ENCODE results near the gene PRIM2.

PRIM2 gene

GRCh38 chr6:57294862-57295445 is 22.5 kb upstream of the PRIM2 start:
- no peaks in the 10 kb centered on the region for H4K20me1 ChIP-seq (ENCODE audit: insufficient read depth, low read length, poor library complexity, severe bottlenecking)
- H3K79me2 ChIP-seq (ENCODE audit: insufficient read depth, low read length) = no peaks in the 10 kb centered on the region
- H3K4me3 ChIP-seq (ENCODE audit: low read length, poor library complexity, severe bottlenecking) = no peak overlapping the region
- H3K27me3 ChIP-seq (ENCODE audit: insufficient read depth, low read length, poor library complexity, severe bottlenecking) = no peaks in the 10 kb centered on the region
- H3K9ac ChIP-seq (ENCODE audit: low read depth, low read length, poor library complexity, severe bottlenecking) = no peak overlapping the region
- TF ChIP-seq EZH2phosphoT487 (IDR thresholded peaks at IDR 0.05; ENCODE audit: borderline replicate concordance) (no peak), CTCF (conservative IDR thresholded peaks at IDR 0.05; ENCODE audit: low read length) (no peak)
- H3F3A ChIP-seq (ENCODE audit: low read depth) = no peaks in the 10 kb centered on the region
- H3K9me3 ChIP-seq (ENCODE audit: insufficient read depth, low read depth, low read length) = no peaks in the 10 kb centered on the region
- no peaks in the 10 kb centered on the region for H3K4me1 ChIP-seq (ENCODE audit: insufficient read depth, low read length, poor library complexity, severe bottlenecking)
- H3K36me3 ChIP-seq (ENCODE audit: insufficient read depth, low read length) = no peaks in the 10 kb centered on the region
- H3K4me2 ChIP-seq (ENCODE audit: low read depth, low read length, poor library complexity, severe bottlenecking) = no peak overlapping the region
- no peak overlapping the region for H2AFZ ChIP-seq (ENCODE audit: low read length)
- H3K9me2 ChIP-seq (replicated peaks; ENCODE audit: low read depth, low read length) = no peaks in the 10 kb centered on the region

- no peaks in the 10 kb centered on the region for H3K9me2 ChIP-seq (replicated peaks; ENCODE audit: low read depth, low read length)
- TF ChIP-seq CTCF (conservative IDR thresholded peaks at IDR 0.05; ENCODE audit: low read length) (no peak), EZH2phosphoT487 (IDR thresholded peaks at IDR 0.05; ENCODE audit: borderline replicate concordance) (no peak)
- no peaks in the 10 kb centered on the region for H3K27me3 ChIP-seq (ENCODE audit: insufficient read depth, low read length, poor library complexity, severe bottlenecking)
- H2AFZ ChIP-seq (ENCODE audit: low read length) = no peak overlapping the region
- no peak overlapping the region for H3K4me3 ChIP-seq (ENCODE audit: low read length, poor library complexity, severe bottlenecking)
- no peaks in the 10 kb centered on the region for H3F3A ChIP-seq (ENCODE audit: low read depth)
- H4K20me1 ChIP-seq (ENCODE audit: insufficient read depth, low read length, poor library complexity, severe bottlenecking) = no peaks in the 10 kb centered on the region
- no peaks in the 10 kb centered on the region for H3K4me1 ChIP-seq (ENCODE audit: insufficient read depth, low read length, poor library complexity, severe bottlenecking)
- H3K9me3 ChIP-seq (ENCODE audit: insufficient read depth, low read depth, low read length) = no peaks in the 10 kb centered on the region
- H3K9ac ChIP-seq (ENCODE audit: low read depth, low read length, poor library complexity, severe bottlenecking) = no peak overlapping the region
- H3K36me3 ChIP-seq (ENCODE audit: insufficient read depth, low read length) = no peaks in the 10 kb centered on the region
- H3K79me2 ChIP-seq (ENCODE audit: insufficient read depth, low read length) = no peaks in the 10 kb centered on the region
- no peak overlapping the region for H3K4me2 ChIP-seq (ENCODE audit: low read depth, low read length, poor library complexity, severe bottlenecking)
These were observed 19.9 kb upstream of the PRIM2 start for GRCh38 chr6:57297505-57297904.

GRCh38 chr6:57298741-57299140 is 18.7 kb upstream of the PRIM2 start:
- Histone ChIP-seq H3K9me3 (ENCODE audit: insufficient read depth, low read depth, low read length) (no peaks in the 10 kb centered on the region), H3K4me2 (ENCODE audit: low read depth, low read length, poor library complexity, severe bottlenecking) (no peak overlapping the region), H3K4me3 (ENCODE audit: low read length, poor library complexity, severe bottlenecking) (no peak overlapping the region), H3K9me2 (replicated peaks; ENCODE audit: low read depth, low read length) (no peaks in the 10 kb centered on the region), H4K20me1 (ENCODE audit: insufficient read depth, low read length, poor library complexity, severe bottlenecking) (no peaks in the 10 kb centered on the region), H3K79me2 (ENCODE audit: insufficient read depth, low read length) (no peaks in the 10 kb centered on the region), H3K36me3 (ENCODE audit: insufficient read depth, low read length) (no peaks in the 10 kb centered on the region), H3K9ac (ENCODE audit: low read depth, low read length, poor library complexity, severe bottlenecking) (no peak overlapping the region), H3K27me3 (ENCODE audit: insufficient read depth, low read length, poor library complexity, severe bottlenecking) (no peaks in the 10 kb centered on the region), H3F3A (ENCODE audit: low read depth) (no peaks in the 10 kb centered on the region), H2AFZ (ENCODE audit: low read length) (no peak overlapping the region), H3K4me1 (ENCODE audit: insufficient read depth, low read length, poor library complexity, severe bottlenecking) (no peaks in the 10 kb centered on the region)
- TF ChIP-seq EZH2phosphoT487 (IDR thresholded peaks at IDR 0.05; ENCODE audit: borderline replicate concordance) = no peak

- no peaks in the 10 kb centered on the region for H3K9me3 ChIP-seq (ENCODE audit: insufficient read depth, low read depth, low read length)
- H3K79me2 ChIP-seq (ENCODE audit: insufficient read depth, low read length) = no peaks in the 10 kb centered on the region
- no peaks in the 10 kb centered on the region for H4K20me1 ChIP-seq (ENCODE audit: insufficient read depth, low read length, poor library complexity, severe bottlenecking)
- H3F3A ChIP-seq (ENCODE audit: low read depth) = no peaks in the 10 kb centered on the region
- no peaks in the 10 kb centered on the region for H3K27me3 ChIP-seq (ENCODE audit: insufficient read depth, low read length, poor library complexity, severe bottlenecking)
- H3K9me2 ChIP-seq (replicated peaks; ENCODE audit: low read depth, low read length) = no peaks in the 10 kb centered on the region
- no peak overlapping the region for H3K4me2 ChIP-seq (ENCODE audit: low read depth, low read length, poor library complexity, severe bottlenecking)
- no peaks in the 10 kb centered on the region for H3K36me3 ChIP-seq (ENCODE audit: insufficient read depth, low read length)
- no peak overlapping the region for H2AFZ ChIP-seq (ENCODE audit: low read length)
- H3K4me1 ChIP-seq (ENCODE audit: insufficient read depth, low read length, poor library complexity, severe bottlenecking) = no peaks in the 10 kb centered on the region
- TF ChIP-seq CTCF (conservative IDR thresholded peaks at IDR 0.05; ENCODE audit: low read length) = no peak
- TF ChIP-seq EZH2phosphoT487 (IDR thresholded peaks at IDR 0.05; ENCODE audit: borderline replicate concordance) = no peak
- no peak overlapping the region for H3K4me3 ChIP-seq (ENCODE audit: low read length, poor library complexity, severe bottlenecking)
- H3K9ac ChIP-seq (ENCODE audit: low read depth, low read length, poor library complexity, severe bottlenecking) = no peak overlapping the region
These were observed 15.7 kb upstream of the PRIM2 start for GRCh38 chr6:57301757-57302156.
